ENCODE measurements around the gene LCK.

- no peak for TF ChIP-seq CTCF (IDR thresholded peaks at IDR 0.05)
- no peak for TF ChIP-seq POLR2A (IDR thresholded peaks at IDR 0.05)
Observed at GRCh38 chr1:32275424-32275823, 24.4 kb downstream of the LCK start.
